Bone marrow (tissue), 2 donors: ENCODE measurements around the gene IFT80.

Source experiments
- DNase-seq, 2 donors: peaks; one replicate each; lab custom pipeline; 2025; lab: John Stamatoyannopoulos, UW

IFT80 gene

GRCh38 chr3:160399125-160400029 lies at the start of gene IFT80, which contains the start of gene SMC4:
IFT80 (minus strand) TSS chr3:160399225; CDS start chr3:160384600, 14,625 bp downstream.
SMC4 (plus strand) TSS chr3:160399650; CDS start chr3:160400827, 1,177 bp downstream.
- peak; percentile 81 to 96 for DNase-seq

- no peak for DNase-seq
Measured at GRCh38 chr3:160447544-160447943, 48.5 kb upstream of the IFT80 start.

DNA sequence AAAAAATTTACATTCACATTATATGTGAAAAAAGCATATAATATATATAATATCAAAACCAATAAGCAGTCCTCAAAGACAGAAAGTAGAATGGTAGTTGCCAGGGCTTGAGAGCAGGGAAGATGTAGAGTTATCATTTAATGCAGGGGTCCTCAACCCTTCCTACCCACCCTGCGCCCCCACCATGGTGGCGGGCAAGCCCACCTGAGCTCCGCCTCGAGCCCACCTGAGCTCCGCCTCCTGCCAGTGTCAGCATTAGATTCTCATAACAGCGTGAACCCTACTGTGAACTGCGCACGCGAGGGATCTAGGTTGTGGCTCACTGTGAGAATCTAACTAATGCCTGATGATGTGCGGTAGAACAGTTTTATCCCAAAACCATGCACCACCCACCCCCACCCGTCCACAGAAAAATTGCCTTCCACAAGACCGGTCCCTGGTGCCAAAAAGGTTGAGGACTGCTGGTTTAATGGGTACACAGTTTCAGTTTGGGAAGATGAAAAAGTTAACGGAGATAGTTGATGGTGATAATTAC lies 47.6 kb upstream of the IFT80 start:
- no peak for DNase-seq

DNA sequence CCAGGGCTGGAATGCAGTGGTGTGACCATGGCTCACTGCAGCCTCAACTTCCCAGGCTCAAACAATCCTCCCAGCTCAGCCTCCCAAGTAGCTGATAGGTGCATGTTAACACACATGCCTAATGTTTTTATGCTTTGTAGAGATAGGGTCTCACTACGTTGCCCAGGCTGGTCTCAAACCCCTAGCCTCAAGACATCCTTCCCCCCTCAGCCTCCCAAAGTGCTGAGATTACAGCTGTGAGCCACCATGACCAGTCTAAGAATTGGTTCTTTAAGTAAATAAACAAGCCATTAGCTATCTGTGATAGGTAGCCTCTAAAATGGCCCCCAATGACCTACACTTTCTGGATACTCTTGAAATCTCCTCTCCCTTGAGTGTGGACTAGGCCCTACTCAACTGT lies 46.8 kb upstream of the IFT80 start:
- no peak for DNase-seq

GRCh38 chr3:160444411-160444810 lies 45.4 kb upstream of the IFT80 start:
- no peak for DNase-seq

- no peak for DNase-seq
Measured at GRCh38 chr3:160440687-160441086, 41.7 kb upstream of the IFT80 start.

- DNase-seq, result no peak
Measured at GRCh38 chr3:160437083-160437455, 38.0 kb upstream of the IFT80 start.

- DNase-seq, result no peak
Measured at GRCh38 chr3:160435747-160436146, 36.7 kb upstream of the IFT80 start.

- no peak for DNase-seq
Measured at GRCh38 chr3:160435095-160435494, 36.1 kb upstream of the IFT80 start.

GRCh38 chr3:160434071-160434470 lies 35.0 kb upstream of the IFT80 start:
- no peak for DNase-seq

GRCh38 chr3:160427832-160428424 lies 28.9 kb upstream of the IFT80 start:
- no peak for DNase-seq

DNA sequence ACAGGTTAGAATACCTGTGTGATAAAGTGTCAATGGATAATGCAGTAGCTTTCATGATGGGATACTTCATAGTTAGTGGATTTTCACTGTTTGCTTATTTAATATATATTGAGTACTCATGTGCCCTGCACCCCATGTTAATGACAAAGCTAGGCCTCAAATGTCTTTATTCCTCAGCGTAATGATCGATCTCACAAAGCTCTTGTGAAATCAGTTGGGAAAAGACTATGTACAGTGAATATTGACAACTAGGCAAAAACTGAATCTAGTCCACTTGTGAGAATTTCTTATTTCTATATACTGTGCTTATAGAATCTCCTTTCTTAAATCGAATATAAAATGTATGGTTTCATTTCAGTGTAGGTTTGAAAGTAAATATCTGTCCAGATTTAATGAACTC lies 18.3 kb upstream of the IFT80 start:
- DNase-seq, result no peak

GRCh38 chr3:160413613-160414248 lies 14.7 kb upstream of the IFT80 start:
- DNase-seq, result peak in 1 of 2 donors; percentile 76

- DNase-seq, result no peak
Measured at GRCh38 chr3:160412477-160412876, 13.5 kb upstream of the IFT80 start.

- no peak for DNase-seq
Measured at GRCh38 chr3:160409812-160410610, 11.0 kb upstream of the IFT80 start.

DNA sequence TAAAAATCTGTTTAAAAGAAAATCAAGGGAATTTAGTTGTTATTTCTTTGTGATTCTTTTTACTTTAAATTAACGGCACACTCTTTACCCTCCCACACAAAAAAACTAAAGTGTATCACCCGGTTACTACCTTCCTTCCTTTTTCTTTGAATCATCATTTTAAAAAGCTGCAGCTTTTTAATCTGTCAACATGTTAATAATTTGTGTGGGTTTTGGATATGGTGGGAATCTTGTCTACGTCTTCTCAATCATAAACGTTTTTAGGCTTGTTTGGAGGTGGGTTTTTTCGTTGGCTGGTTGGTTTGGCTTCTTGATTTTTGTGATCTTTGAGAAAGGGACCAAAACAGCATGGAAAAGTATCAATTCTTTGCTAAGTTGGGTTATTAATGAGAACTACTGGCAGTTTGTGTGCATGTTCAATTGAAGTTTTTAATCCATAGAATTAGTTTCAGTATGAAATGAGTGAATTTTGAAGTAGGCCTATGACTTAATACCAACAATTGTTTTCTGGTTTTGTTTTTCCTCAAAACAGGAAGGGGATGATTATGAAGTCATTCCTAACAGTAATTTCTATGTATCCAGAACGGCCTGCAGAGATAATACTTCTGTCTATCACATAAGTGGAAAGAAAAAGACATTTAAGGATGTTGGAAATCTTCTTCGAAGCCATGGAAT lies 4.9 kb upstream of the IFT80 start:
- DNase-seq, result peak in 1 of 2 donors; percentile 7

GRCh38 chr3:160403028-160403545 lies 4.1 kb upstream of the IFT80 start:
- no peak for DNase-seq

DNA sequence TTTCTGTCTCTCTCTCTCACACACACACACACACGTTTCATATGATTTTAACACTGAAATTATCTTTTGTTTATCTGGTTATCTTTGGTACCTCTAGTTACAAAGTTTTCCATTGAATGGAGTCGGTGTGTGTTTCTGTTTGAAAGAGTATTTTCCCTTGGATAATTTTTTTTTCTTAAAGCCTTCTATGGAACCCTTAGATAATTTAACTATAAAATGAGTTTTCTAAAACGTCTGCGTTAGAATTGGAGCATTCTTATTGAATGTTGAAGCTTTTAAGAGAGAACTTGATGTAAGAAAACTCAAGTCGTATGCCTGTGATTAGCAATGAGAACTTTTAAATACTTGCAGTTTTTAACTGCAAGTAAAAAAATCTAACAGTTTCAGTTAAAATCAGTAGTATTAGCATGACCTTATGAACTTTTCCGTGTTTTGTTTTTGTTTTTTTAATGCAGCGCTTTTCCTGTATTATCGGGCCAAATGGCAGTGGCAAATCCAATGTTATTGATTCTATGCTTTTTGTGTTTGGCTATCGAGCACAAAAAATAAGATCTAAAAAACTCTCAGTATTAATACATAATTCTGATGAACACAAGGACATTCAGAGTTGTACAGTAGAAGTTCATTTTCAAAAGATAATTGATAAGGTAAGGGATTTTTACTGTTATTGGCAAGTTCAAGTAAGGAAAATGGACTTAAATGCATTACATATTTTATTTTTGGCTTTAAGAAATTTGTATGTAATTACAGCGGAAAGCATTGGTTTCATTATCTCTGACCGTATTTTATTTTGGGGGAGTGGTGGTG lies 3.4 kb upstream of the IFT80 start:
- no peak for DNase-seq

GRCh38 chr3:160401291-160402095 lies 2.5 kb upstream of the IFT80 start:
- DNase-seq, result peak in 1 of 2 donors; percentile 50
